GM18870 (cell line): ENCODE measurements around the gene RIMBP2.

Source experiments
- ATAC-seq: cut with Tn5 transposase; IDR thresholded peaks from one replicate; pipeline ENCODE4 v1.9.1; 2021; ENCODE audit warnings: moderate library complexity; ENCODE audit not compliant: unreplicated experiment

Gene RIMBP2

DNA sequence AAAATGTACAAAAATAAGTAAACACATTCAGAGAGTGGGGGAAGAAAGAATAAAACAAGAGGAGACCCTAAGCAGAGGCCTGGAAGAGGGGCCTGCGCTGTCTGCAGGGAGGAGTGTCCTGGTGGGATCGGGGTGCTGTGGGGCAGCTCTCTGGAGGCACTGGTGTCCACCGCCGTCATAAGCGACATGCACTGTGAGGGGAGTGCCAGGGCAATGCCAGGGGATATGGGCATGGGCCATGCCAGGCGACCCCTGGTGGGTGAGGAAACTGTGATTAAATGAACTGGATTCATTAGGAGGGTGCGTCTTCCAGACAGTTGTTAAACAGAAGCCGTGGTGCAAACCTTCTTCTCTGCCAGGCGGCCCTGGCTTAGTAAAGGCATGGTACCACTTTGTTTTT is 261.8 kb downstream of the RIMBP2 start:
- no peak for ATAC-seq

DNA sequence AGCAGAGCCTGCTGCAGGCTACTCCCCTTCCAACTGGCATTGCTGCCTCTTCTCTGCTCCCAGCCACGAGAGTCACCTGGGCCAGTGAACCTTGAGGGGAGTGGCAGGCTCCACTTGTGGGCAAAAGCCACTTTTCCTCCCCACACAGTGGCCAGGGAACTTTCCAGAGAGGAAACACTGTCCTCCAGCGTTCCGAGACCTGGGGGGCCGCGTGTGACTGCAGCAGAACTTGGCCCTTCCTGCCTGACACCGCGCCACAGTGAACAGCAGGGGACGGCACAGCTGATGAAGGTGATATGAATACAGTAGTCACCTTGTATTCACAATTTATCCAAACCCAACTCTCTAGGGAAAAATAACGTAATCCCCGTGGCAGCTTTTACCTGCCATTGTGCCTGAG is 263.6 kb downstream of the RIMBP2 start:
- no peak for ATAC-seq

DNA sequence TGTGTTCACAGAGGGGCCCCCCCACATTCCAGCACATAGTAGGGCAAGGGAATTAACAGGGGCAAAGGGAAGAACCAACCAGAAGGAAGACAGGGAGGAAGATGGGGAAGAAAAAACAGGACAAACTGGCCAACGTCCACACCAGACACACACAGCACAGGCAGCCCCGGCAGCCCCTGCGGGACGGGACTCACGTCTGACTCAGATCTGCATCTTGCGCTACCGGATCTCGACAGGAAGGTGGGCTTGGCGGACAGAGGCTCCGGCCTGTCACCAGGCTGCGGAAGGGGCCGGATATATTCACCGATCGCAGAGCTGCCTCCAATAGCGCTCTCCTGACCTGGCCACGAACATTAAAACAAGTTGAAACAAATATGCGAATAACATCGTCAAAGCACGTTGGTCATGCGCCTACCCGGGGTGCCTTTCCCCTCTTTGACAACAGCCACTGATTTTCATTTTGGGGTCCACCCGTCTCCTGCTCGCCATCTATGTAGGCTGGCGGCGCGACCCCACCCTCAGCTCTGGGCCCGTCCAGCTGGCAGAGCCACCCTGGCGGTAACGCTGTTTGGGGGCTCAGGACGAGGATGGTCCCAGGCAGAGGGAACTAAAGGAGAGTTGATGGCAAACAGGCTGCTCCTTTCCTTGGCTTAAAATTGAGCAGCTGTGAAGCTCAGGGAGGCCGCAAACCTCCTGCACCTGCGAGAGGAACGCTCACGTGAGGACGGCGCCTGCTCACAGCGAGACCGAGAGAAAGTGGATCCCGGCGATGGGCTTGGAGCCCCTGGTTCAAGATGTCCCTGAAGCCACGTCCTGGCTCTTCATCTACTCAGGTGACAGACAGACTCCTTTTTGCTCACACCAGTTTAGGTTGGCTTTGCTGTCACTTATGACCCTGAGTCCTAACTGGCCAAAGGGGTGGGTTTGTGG is 264.8 kb downstream of the RIMBP2 start:
- no peak for ATAC-seq

DNA sequence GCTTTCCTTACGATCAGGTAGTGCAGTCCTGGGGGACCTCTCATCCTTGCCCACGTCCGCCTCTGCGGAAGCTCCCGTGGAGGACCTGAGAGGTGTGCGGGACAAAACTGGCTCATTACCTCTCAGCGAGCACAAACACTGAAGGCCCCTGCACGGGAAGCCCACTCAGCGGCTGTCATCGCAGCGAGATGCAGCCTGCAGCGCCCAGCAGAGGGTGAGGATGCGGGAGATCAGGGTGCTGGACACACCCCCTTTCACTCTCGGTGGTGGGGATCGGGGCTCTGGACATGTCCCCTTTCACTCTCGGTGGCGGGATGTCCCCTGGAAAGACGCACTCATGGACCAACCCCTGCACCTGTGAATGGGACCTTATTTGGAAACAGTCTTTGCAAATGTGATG is 266.8 kb downstream of the RIMBP2 start:
- ATAC-seq = no peak

DNA sequence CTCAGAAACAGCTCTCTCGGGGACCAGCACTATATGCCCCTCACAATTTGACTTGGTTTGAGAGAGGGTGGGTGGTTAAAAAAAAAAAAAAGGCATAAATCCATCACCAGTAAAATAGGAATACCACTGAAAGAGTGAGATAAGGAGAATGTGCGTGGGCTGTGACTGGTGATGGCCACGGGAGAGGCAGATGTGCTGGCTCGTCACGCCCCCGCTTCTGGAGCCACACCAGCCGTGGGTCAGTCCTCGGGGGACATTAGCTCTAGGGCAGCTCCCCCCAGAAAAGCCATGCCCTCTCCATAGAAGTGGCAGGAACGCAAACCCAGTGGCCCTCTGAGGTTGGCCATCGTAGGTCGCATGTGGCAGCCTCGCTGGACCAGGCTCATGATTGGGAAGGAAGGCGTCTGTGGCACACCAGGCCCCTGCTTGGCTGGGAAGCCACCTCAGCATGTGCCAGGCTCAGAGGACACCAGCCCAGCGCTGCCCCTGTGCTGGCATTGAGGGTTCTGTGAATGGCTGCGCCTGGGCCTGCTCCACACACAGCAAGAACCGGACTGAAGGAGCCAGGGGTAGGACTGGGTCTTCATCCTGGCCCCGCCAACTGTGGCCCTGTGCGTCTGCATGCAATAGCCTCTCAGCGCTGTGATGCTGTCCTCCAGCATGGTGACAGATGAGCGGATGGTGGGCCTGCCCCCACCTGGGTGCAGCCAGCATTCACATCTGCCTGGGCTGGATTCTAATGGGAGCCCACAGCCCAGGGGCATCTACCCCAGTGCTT is 267.9 kb downstream of the RIMBP2 start:
- no peak for ATAC-seq

DNA sequence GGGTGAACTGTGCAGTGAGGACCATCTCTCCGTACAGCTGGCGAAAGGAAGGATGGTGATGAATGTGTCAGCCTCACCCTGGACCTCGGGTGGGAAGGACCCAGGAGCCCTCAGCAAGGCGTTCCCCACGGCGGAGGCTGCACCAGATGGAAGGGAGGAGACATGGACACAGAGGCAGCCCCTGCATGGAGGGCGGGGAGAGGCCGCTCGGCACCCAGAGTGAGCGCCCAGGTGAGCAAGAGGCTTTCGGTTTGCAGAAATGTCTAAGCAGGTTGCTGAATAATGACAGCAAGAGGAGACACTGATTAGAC is 268.5 kb downstream of the RIMBP2 start:
- ATAC-seq = no peak

DNA sequence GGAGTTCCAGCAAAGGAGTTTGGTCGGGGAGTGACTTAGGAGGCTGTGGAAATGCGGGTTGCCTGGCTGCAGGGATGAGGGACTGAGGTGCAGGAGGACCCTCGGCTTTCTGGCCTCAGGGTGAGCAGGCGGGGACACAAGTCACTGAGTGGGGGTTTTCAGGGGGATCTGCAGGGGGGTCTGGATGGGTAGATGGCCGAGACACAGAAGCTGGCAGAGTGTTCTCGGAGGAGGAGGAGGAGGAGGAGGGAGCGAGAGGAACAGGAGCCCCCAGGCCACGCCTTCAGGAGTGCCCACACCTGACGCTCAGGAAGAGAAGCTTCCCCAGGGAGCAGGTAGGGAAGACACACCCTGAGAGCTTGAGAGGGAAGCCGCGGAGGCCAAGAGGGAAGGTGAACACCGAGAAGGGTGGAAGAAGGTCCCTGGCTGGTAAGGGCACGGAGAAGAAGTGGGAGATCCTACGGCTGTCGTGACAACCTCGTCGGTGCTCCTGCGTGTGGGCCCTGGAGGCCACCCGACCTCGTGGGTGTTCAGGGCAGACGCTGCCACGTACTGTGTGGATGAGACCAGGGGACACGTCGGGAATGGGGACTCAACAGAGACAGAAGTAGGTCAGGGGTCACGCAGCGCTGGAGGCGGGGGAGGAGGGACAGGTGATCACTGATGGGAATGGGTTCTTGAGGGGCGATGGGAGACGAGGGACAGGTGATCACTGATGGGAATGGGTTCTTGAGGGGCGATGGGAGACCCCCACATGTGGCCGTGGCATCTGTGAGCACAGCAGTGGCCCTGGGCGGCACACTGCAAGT is 269.0 kb downstream of the RIMBP2 start:
- no peak for ATAC-seq

DNA sequence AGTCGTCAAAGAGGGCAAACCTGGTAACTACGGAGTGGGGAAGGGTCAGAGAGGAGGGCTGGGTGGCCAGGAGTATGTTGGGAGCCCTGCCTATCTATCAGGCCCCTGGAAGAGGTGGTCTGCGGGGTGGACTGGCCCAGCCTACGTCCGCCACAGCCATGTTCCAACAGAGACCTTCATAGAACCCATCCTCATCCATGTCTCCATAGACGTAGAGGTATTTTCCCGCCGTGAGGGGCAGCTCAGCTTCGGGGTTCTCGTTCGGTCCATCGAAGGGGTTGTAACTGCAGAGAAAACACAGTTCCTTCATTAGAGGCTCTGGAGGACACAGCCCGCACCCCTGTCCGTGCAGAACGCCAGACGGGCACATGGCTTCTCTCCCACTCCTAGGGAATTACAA is 271.1 kb downstream of the RIMBP2 start:
- no peak for ATAC-seq

DNA sequence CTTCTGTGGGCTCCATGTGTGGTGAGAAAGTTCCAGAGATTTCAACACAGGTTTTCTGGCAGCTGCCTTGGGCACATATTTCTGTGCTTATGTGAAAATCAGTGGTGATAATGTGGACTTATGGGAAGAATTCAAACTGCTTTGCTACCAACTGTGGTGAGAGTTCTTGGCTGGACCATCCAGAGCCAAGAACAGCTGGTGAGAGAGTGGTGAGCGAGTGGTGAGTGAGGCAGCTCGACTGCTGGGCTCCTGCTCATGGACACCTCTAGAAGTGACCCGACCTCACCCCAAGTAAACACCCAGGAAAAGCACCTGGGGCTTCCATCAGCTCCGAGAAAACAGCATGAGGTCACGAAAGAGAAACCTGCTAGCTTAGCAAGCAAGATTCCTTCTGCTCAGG is 272.0 kb downstream of the RIMBP2 start:
- no peak for ATAC-seq

DNA sequence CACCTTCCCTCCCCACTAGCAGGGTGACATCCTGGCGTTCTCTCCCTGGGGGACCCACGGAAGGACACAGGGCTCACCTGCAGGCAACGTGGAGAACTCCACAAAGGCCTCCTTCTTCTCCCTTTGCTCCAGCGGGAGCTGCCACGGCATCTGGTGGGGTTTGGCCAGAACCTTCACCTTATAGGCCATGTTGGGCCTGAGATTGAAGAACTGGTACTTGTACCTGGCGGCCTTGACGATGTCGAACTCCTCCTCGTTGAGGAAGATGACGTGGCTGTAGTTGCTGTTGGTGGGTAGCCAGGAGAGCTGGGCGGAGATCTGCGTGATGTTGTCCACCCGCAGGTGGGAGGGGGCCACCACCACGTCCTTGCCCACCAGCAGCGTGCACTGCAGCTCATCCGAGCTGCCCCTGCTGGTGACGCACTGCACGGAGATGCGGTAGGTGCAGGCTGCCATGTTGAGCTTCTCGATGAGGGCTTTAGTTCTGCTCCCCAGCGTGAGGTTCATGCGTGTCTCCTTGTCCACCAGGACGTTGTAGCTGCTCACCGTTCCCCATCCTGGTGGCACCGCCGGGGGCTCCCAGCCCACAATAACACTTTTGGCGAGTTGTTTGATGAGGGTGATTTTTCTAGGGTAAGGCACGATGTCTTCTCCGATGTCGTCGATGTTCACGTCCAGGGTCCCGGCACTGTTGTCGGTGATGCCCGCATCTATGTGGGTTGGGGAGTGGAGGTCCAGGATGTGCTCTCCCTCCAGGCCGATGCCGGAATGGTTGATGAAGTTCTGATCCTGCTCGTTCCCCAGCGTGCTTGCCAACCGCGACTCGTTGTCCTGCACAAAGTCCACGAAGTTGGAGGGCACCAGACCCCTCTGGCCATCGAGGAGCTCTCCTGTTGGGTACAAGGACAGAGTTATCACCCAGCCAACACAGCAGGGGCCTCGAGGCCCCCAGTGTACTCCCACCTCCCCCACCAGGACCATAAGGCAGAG is 274.0 kb downstream of the RIMBP2 start:
- no peak for ATAC-seq

DNA sequence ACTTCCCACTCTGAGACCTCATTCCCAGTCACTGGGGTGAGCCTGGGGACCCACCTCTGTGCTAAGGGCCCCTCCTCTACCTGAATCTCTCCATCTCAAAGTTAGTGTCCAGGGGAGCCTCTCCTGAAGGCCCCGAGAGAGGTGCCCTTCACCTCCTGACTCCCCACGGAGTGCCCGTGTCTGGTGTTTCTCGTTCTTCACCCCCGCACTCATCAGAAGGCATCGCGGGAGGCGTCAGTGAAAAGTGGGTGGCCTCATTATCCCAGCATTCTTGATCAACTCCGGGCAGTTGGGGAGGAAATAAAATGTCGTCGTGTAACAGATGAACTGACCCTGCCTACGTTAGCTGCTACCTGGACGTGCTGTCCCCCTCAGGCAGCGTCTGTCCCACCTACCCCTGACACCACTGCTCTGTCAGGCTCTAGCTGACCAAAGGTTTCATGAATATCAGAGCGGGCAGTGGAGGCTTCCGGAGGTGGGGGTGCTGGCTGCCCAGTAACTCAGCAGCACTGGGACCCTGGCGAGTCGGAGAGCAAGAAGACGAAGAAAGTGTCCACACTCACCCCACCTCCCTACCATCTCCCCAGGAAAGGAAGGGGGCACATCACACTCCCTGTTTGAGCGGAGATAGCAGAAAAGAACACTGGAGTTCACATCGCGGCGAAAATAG is 275.6 kb downstream of the RIMBP2 start:
- no peak for ATAC-seq

DNA sequence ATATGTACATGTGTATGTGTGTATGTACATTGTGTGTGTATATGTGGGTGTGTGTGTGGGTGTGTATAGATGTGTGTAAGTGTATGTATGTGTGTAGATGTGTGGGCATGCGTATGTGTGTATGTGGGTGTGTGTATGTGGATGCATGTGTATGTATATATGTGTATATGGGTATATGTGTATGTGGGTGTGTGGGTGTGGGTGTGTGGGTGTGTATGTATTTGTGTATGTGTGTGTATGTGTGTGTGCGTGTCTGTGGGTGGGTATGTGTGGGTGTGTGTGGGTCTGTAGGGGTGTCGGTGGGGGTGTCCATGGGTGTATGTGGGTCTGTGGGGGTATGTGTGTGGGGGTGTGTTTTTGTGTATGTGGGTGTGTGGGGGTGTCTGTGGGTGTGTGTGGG is 276.8 kb downstream of the RIMBP2 start:
- ATAC-seq = no peak

DNA sequence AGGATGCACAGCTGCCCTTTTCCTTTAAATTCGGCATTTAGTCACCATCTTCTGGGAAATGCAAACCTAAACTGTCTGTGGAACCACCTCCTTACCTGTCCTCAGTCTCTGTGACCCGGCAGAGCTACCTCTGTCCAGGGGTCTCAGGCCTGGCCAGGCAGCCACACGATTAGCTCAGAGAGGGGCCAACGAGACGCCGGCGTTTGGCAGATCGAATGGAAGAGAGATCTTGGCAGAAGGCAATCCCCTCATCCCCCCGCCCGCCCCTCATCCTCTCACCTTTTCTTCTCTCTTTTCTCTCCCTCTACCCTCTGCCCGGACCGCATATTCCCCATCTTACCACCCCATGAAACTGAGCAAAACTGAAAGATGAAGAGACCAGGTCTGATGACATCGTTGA is 277.4 kb downstream of the RIMBP2 start:
- no peak for ATAC-seq

DNA sequence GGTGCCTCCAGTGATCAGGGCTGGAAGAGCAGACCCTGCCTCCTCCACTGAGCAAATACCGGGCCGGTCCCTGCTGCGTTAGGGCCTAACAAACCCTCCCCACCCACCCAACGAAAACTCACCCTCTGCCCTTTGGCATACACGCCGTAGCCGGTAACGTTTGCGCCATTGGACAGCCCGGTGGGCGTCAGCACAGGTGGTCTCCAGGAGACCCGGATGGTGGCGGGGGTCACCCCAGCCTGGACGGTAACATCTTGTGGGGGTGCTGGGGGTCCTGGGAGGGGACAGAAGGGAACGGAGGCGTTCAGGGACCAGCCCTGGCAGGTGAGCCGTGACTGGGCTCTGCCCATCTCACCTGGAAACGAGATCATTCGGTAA is 277.9 kb downstream of the RIMBP2 start:
- no peak for ATAC-seq

DNA sequence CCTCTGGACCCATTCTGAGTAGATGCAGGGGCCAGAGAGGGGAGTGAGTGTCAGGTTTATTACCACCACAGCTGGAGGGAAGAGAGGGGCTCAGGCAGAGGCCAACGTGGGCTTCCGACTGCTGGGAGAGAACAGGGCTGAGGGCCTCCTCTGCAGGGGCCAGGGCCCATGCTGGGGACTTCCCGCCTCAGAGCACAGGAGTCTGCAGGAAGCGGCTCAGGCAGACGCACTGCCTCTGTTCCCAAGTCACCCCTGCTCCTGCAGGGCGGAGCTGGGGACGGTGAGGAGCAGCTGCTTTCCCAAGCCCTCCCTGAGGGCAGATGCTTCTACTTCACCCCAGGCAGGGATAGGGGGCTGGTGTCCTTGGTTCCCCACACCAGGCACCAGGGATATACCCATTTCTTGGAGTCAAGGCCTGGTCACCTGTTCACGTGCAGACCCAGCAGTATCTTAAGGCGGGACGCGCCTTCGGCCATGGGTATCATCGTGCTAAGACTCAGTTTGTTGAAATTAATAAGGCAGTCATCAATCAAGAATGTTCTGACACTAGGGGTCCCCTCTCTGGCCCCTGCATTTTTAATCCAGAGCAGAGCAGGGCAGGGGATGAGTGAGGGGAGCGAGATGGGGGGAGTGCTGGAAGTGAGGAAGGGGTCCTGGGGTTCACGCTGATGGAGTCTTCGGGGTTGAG is 278.4 kb downstream of the RIMBP2 start:
- no peak for ATAC-seq

DNA sequence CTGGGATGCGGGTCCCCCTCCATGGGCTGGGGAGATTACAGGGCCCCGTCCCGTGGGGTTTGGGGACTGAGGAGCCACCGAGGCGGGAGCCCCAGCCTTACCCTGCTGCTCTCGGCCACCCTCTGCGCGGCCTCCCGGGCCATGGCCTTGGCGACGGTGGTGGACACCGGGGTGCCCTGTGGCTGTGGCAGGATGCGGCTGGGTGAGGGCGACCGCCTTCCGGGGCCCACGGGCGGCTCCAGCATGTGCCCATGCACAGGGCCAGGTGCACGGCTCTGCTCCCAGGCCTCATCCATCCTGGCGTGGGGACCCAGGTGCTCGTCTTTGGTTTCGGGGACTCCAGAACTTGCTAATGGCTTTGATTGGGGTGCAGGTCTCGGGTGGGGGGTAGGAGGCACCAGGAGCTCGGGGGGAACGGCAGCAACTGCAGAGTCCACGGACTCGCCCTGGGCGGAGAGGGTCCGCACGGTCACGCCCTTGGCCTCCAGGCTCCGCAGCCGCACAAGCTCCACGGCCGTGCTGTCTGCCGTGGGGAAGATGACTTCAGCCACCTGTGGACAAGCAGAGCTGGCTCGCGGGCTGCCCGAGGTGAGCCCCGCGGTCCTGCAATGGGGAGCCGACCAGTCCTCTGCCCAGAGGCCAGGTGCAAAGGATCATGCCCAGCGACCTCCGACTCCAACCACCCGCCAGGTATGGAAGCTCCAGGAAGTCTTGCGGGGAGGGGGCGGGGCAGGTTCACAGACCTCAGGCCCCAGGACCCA is 279.2 kb downstream of the RIMBP2 start:
- no peak for ATAC-seq

DNA sequence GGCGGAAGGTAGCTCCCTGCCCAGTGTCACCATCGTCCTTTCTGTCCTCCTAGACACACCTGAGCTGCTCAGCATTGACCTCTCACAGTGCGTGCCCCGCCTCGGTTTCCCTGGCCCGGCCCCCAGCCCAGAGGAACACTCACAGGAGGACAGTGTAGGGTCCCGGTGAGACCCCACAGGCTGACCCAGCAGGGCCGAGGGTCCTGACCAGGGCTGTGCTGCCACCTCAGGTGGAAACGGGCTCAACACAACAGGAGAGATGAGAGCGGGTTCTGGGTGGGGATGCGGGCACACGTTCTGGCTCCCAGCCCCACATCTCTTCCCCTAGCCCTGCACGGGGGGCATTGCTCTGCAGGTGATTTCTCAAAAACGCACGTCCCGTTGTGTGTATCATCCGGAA is 280.3 kb downstream of the RIMBP2 start:
- no peak for ATAC-seq

DNA sequence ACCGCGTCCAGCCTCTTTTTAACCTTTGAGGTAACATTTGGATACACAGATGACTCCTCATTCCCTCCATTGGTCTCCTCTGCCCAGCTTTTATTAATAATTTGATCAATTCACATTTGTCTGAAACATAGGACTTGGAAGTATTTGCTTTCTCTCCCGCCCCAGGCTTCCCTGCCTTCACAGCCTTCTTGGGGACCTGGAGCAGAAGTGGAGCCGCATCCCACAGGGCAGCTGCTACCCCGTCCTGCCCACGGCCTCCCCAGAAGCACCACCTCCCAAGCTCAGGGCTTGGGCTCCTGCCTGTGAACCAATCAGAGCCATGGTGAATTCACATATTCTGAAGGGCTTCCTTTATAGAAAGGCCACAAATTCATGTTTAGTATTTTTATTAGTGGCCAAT is 280.8 kb downstream of the RIMBP2 start:
- ATAC-seq = no peak

DNA sequence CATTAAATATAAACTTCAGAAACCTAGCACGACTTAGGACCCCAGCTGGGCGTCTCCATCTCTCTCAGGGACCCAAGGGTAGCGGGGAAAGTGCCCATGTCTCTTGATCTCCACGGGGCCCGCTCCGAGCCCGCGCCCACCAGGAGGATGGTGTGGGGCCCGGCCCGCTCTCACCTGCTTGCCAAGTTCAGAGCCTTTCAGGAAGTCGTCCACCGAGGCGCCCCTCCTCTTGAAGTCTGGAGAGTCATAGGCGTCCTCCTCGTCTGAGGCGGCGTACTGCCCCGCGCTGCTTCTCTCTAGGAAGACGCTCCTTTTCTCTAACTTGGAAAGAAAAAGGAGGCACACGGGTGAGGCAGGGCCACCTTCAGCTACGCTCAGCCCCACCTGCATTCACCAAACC is 281.5 kb downstream of the RIMBP2 start:
- no peak for ATAC-seq
